GM19395 (cell line): Measurements from ENCODE around the gene RBPMS2.
"Not testable (repeated sequence)": the region's sequence is repeated elsewhere in the genome, so short reads cannot be mapped to it uniquely, and the experiment has no call there.

Experiments used
- ATAC-seq: cut with Tn5 transposase; IDR thresholded peaks from one replicate; pipeline ENCODE4 v1.9.1; 2021; ENCODE audit warnings: mild to moderate bottlenecking, moderate library complexity; ENCODE audit not compliant: unreplicated experiment

The RBPMS2 gene

DNA sequence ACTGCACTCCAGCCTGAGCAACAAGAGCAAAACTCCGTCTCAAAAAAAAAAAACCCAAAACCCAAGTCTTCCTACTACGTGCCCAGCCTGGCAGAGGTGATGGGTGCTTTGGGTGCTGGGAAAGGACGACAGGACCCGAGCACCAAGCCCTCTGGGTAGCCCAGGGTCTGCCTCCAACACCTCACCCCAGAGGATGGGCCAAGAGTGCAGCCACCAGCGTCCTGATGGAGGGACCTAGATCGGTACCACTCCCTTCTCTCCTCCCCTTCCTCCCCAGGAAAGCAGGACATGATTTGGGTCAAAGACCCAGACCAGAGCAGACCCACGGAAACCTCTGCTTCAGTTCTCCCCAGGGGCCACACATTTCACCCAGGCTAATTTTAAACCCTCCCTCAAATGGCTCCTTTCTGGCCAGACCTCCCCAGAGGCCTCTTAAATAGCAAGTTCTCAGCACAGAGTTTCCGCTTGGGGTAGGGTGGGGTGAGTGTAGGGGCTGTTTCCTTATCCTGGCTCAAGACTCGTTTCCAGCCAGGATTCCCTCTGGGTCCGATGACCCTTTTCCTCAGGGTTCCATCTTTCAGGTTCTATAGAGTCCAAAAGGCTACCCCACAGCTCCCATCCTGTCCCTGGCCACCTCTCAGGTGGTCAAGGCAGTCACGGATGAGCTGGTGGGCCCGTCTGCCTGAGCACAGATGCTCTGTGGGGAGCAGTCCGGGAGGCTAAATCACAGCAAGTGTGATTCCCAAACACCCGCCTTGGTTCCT, 20.5 kb downstream of the RBPMS2 start:
- no peak for ATAC-seq

- ATAC-seq: no peak
Measured at GRCh38 chr15:64753480-64754185, 21.8 kb downstream of the RBPMS2 start.

GRCh38 chr15:64751464-64751863, 23.9 kb downstream of the RBPMS2 start:
- no peak for ATAC-seq

DNA sequence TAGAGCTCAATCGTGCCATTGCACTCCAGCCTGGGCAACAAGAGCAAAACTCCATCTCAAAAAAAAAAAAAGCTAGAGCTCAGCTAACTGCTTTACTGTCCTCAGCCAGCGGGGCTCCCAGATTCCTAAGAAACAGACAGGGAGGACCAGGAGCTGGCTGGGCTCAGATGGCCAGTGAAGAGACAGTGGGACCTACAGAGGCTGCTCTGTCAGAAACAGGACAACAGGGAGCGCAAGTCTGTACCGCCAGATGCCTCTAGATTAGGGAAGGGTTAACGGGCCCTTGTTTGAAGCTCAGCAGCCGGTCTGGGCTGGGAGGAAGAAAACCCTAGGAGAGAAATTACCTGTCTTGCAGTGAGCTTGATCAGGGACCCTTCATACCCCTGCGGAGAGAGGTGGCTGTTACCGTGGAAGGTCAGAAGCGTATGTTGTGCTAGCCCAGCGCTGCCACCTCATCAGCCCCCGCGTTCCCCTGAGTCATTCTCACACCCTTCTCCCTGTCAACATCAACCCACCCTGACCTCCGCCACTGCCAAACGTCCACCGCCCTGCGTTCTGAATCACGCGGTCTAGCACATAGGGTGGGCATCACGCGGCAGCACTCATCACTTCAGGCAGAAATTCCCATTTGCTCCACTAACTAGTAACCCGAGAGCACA, 25.3 kb downstream of the RBPMS2 start:
- ATAC-seq: no peak

DNA sequence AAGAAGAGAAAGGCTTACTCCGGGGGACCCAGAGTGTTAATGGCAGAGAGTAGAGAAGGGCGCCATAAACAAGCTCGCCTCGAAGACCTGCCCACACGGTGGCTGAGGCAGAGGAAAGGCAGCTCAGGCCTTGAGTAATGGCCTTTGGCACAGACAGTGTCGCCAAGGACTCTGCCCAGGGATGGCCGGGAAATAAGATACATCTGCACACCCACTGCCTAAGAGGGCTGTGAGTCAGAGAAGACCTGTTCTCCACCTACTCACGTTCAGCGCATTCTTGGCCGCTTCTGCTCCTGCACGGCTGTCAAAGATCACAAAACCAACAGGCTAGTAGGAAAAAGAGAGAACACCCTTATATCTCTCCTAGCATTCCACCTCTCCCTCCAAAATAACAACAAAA, 26.2 kb downstream of the RBPMS2 start:
- no peak for ATAC-seq

- ATAC-seq: no peak
Measured at GRCh38 chr15:64748251-64748650, 27.1 kb downstream of the RBPMS2 start.

GRCh38 chr15:64747578-64747977, 27.8 kb downstream of the RBPMS2 start:
- no peak for ATAC-seq

GRCh38 chr15:64746921-64747320, 28.5 kb downstream of the RBPMS2 start:
- no peak for ATAC-seq

DNA sequence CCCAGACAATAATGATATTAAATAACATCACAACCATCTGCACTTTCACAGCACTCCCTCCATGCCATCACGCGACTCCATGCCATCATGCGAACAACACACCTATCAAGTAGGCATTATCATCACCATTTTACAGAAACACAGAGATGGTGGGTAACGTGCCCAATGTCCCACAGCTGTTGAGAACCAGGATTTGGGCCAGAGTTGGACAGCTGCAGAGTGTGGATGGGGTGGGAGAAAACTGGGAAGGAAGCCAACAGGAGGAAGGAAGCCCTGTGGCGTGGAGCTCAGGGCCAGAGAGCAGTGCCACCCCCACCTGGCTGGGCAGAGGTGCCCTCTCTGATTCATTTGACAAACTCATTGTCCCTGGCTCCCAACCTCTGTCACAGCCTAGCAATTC, 29.0 kb downstream of the RBPMS2 start:
- no peak for ATAC-seq

GRCh38 chr15:64743691-64744090, 31.7 kb downstream of the RBPMS2 start:
- ATAC-seq: no peak

DNA sequence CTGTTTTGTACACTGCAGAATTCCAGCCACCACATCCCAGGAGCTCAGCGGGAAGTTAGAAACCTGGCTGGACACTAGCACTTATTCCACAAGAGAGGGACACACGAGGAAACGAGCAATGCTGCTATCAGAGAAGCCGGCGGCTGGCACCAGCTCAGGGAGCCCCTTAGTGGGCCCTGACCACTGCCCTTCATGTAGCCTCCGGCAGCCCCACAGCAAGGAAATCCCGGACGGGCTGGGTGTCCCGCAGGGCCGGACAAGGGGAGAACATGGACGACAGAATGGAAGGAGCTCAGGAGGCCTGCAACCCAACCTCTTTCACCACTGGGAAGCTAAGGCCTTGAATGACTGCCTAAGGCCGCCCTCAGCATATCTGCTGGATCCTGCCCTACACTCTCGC, 32.5 kb downstream of the RBPMS2 start:
- no peak for ATAC-seq

DNA sequence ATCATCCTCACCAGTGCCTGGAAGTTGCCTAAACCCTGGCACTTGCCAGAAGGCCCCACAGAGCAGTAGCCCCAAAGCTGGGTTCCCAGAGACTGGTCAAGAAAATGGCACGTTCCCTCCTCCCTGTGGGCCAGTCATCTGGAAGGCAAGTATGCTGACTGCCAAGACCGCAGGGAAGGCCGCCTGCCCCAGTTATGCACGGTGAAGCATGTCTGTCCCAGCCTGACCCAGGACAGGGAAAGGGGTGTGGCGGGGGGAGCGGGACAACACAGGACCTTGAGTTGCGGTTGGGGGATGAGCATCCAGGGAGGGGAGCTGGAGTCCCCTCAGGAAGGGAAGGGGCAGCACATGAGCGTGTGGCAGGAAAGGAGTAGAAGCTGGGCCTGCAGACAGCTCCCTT, 33.0 kb downstream of the RBPMS2 start:
- ATAC-seq: no peak

GRCh38 chr15:64741708-64742107, 33.7 kb downstream of the RBPMS2 start:
- ATAC-seq: not testable (repeated sequence)

- ATAC-seq: no peak
Measured at GRCh38 chr15:64740311-64741170, 34.8 kb downstream of the RBPMS2 start.

- no peak for ATAC-seq
Measured at GRCh38 chr15:64739577-64740143, 35.7 kb downstream of the RBPMS2 start.

- no peak for ATAC-seq
Measured at GRCh38 chr15:64739156-64739555, 36.2 kb downstream of the RBPMS2 start.

DNA sequence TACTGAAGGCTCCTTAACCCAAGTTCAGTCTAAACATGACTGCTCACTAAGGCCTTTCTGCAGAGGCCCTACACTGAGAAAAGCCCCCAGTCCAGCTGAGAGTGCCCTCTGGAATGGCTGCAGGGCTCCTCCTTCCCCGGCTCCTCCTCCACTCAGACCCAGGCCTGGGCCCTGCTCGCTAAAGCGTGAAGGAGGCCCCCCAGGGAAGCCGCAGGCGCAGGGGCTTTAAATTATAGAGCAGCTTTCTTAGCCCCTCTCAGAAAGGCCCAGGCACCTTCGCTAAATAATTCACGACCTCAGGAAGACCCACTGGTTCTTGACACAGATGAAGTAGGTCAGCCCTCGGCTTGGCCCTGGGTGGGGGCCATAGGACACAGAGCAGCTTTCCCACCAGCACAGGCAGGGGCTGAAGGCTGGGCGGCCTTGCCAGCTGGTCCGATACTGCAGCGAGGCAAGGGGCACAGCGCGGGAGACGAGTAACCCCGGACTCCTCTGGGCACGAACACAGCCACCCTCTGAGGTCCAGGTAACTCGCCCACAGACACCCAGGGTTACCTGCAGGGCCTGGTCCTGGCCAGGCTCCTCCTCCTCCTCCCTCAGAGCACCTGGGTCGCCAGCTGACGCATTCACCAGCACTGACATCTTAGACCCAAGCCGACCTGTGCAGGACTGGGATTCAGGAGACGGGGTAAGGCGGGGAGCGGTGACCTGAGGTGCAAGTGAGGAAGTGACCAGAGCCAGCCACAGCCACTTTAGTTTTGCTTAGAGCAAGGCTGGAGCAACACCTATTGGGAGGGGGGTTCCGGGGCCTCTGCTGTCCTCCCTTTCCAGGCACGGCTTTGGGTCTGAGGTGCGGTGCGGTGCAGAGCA, 36.9 kb downstream of the RBPMS2 start:
- no peak for ATAC-seq

- no peak for ATAC-seq
Measured at GRCh38 chr15:64732156-64732860, 43.1 kb downstream of the RBPMS2 start.

DNA sequence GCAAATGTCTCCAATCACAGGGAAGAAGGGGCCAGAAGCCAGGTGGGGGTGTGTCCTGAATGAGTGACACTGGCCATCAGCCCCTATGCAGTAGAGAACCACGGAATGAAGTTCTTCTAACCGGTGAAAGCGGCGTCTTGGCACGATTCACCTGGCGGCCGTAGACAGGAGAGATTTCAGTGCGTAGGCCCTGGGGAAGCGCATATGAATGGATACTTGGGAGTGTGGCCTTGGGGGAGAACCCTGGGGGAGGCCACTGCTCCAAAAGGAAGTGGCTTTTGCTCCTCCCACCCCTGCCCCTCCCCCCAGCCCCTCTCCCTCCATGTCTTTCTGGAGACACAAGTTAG, 43.6 kb downstream of the RBPMS2 start:
- ATAC-seq: no peak
